PC-3 (cell line): ENCODE measurements around the gene RNF114.

Experiments
- CTCF ChIP-seq: fragments of 300-600 bp; sonication (generic); conservative IDR thresholded peaks from 2 replicates; pipeline ENCODE4 v1.5.1; 2017; ENCODE audit warnings: antibody characterized with exemption, low read depth, mild to moderate bottlenecking, low read length
- EZH2 ChIP-seq: fragments of 300-600 bp; sonication (generic); IDR thresholded peaks from one replicate; pipeline ENCODE4 v1.6.1; 2017; ENCODE audit warnings: antibody characterized with exemption, mild to moderate bottlenecking, low read length; ENCODE audit not compliant: unreplicated experiment
- EZH2phosphoT487 ChIP-seq: fragments of 300-600 bp; sonication (generic); IDR thresholded peaks from 2 replicates; pipeline ENCODE4 v1.6.1; 2018; ENCODE audit warnings: mild to moderate bottlenecking, antibody characterized with exemption, low read length, borderline replicate concordance

GRCh38 chr20:49935746-49936152 lies 448 bp upstream of the RNF114 start:
- TF ChIP-seq EZH2phosphoT487 (no peak), CTCF (no peak), EZH2 (no peak)
